HepG2 (cell line): Measurements from ENCODE around the gene COL18A1. TPM values are rescaled to one million over a fixed set of nuclear protein-coding genes. Genes with fewer than 3 reads are reported as not detected.

Experiments
- ARID4A ChIP-seq: sonication (generic); formaldehyde crosslinking; IDR thresholded peaks from 2 replicates; pipeline ENCODE4 v1.5.0; 2020; ENCODE audit warnings: mild to moderate bottlenecking, missing genetic modification reagents, borderline replicate concordance
- ARNTL ChIP-seq: sonication (generic); formaldehyde crosslinking; IDR thresholded peaks from 2 replicates; pipeline ENCODE4 v1.4.0; 2020; ENCODE audit warnings: mild to moderate bottlenecking, missing genetic modification reagents
- CREM ChIP-seq, 2 experiments: sonication (generic) in 1 of 2; formaldehyde crosslinking in 1 of 2; IDR thresholded peaks; 2 replicates each; pipeline versions ENCODE4 v1.4.0 to v1.6.1; 2016 to 2020; ENCODE audit warnings: antibody characterized with exemption in 1 of 2, mild to moderate bottlenecking in 1 of 2, missing genetic modification reagents in 1 of 2
- DNMT1 ChIP-seq: sonication (generic); formaldehyde crosslinking; IDR thresholded peaks from 2 replicates; pipeline ENCODE4 v1.5.1; 2020; ENCODE audit warnings: mild to moderate bottlenecking, missing genetic modification reagents
- HNF4G ChIP-seq, 2 experiments: sonication (generic) in 1 of 2; formaldehyde crosslinking in 1 of 2; IDR thresholded peaks; 2 replicates each; pipeline versions ENCODE4 v1.4.0 to v1.6.1; 2011 to 2020; ENCODE audit warnings: borderline replicate concordance in 2 of 2, low read depth in 2 of 2, mild to moderate bottlenecking in 2 of 2, low read length in 1 of 2, missing genetic modification reagents in 1 of 2, moderate library complexity in 1 of 2
- JUNB ChIP-seq: sonication (generic); formaldehyde crosslinking; IDR thresholded peaks from 2 replicates; pipeline ENCODE4 v1.8.0; 2022; ENCODE audit warnings: missing genetic modification reagents, mild to moderate bottlenecking, borderline replicate concordance
- MYNN ChIP-seq: sonication (generic); formaldehyde crosslinking; IDR thresholded peaks from 2 replicates; pipeline ENCODE4 v1.4.0; 2020; ENCODE audit warnings: mild to moderate bottlenecking, low read depth, missing genetic modification reagents
- NBN ChIP-seq: fragments of 450-650 bp; conservative IDR thresholded peaks from 2 replicates; pipeline ENCODE4 v1.6.1; 2017
- NFYC ChIP-seq: IDR thresholded peaks from 2 replicates; pipeline ENCODE4 v1.6.1; 2016; ENCODE audit warnings: missing genetic modification reagents, missing compliant biosample characterization
- NR2C2 ChIP-seq: sonication (generic); formaldehyde crosslinking; IDR thresholded peaks from 2 replicates; pipeline ENCODE4 v1.4.0; 2020; ENCODE audit warnings: missing genetic modification reagents, mild to moderate bottlenecking, moderate library complexity, borderline replicate concordance
- PCBP1 ChIP-seq: fragments of 200-400 bp; formaldehyde crosslinking; IDR thresholded peaks from 2 replicates; pipeline ENCODE4 v1.6.1; 2017; ENCODE audit warnings: mild to moderate bottlenecking, low read depth, low read length, borderline replicate concordance
- PHB2 ChIP-seq: fragments of 450-650 bp; IDR thresholded peaks from 2 replicates; pipeline ENCODE4 v1.6.1; 2018; ENCODE audit not compliant: partially characterized antibody
- ZBTB25 ChIP-seq: IDR thresholded peaks from 2 replicates; pipeline ENCODE4 v1.6.1; 2018; ENCODE audit warnings: missing genetic modification reagents
- ZIK1 ChIP-seq: sonication (generic); formaldehyde crosslinking; IDR thresholded peaks from 2 replicates; pipeline ENCODE4 v1.5.0; 2020; ENCODE audit warnings: mild to moderate bottlenecking, low read depth, missing genetic modification reagents, borderline replicate concordance
- ZMYM4 ChIP-seq: sonication (generic); formaldehyde crosslinking; IDR thresholded peaks from 2 replicates; pipeline ENCODE4 v1.8.1; 2023; ENCODE audit warnings: mild to moderate bottlenecking, missing genetic modification reagents
- ZNF224 ChIP-seq: sonication (generic); formaldehyde crosslinking; IDR thresholded peaks from 2 replicates; pipeline ENCODE4 v1.5.0; 2020; ENCODE audit warnings: mild to moderate bottlenecking, missing genetic modification reagents
- ZNF546 ChIP-seq: sonication (generic); formaldehyde crosslinking; conservative IDR thresholded peaks from 2 replicates; pipeline ENCODE4 v1.8.1; 2023; ENCODE audit warnings: mild to moderate bottlenecking, missing genetic modification reagents
- ZNF549 ChIP-seq: sonication (generic); formaldehyde crosslinking; IDR thresholded peaks from 2 replicates; pipeline ENCODE4 v1.5.0; 2020; ENCODE audit warnings: missing genetic modification reagents
- ZSCAN9 ChIP-seq: IDR thresholded peaks from 2 replicates; pipeline ENCODE4 v1.6.1; 2016; ENCODE audit warnings: borderline replicate concordance
- polyA plus RNA-seq, 8 experiments: library from polyadenylated mRNA; depleted of rRNA in 3 of 8; stranded (reverse) in 7 of 8; unstranded in 1 of 8; fragments of >200 nt; fragmentation: Illumina TruSeq in 4 of 8; extraction: Trizol in 4 of 8; gene quantifications; 2 replicates each; pipeline versions ENCODE4 v1.2.1 to v1.2.3, GENCODE V29; 2011 to 2016; ENCODE audit warnings: low read depth in 4 of 8, missing spikeins in 1 of 8, mixed read lengths in 1 of 8; ENCODE audit not compliant: insufficient read depth in 1 of 8
- total RNA-seq, 5 experiments: library from RNA; depleted of rRNA; stranded (reverse); fragments of >200 nt; fragmentation: Illumina TruSeq; extraction: Trizol; gene quantifications; 2 replicates each; pipeline ENCODE4 v1.2.3, GENCODE V29; 2016; ENCODE audit warnings: low read depth in 1 of 5
- TF ChIP-seq, protein P1 (sequence below): sonication (generic); formaldehyde crosslinking; IDR thresholded peaks from 2 replicates; pipeline ENCODE4 v1.8.1; 2023; ENCODE audit warnings: missing genetic modification reagents, mild to moderate bottlenecking, borderline replicate concordance
- TF ChIP-seq, protein P2 (sequence below): sonication (generic); formaldehyde crosslinking; IDR thresholded peaks from 2 replicates; pipeline ENCODE4 v1.9.0; 2022; ENCODE audit warnings: missing genetic modification reagents, mild to moderate bottlenecking, borderline replicate concordance

Gene COL18A1
- total and polyA plus RNA-seq, 2 of the 13 experiments (the other 11 are each of a cell fraction or from before 2014, with no cell fraction given) = 79.0 to 102 TPM

- TF ChIP-seq ZIK1 (peak; percentile 72; the same call in 1 of the 2 replicates), ZBTB25 (CRISPR knock-in tag) (peak; percentile 74; the same call in 1 of the 2 replicates), ZNF546 (no peak), CREM (IDR thresholded peaks at IDR 0.05) (peak; percentile 59; the same call in 1 of the 2 replicates), CREM (CRISPR knock-in tag; IDR thresholded peaks at IDR 0.05) (no peak), ZNF224 (no peak), ARNTL (CRISPR knock-in tag) (peak; percentile 95), MYNN (no peak), NFYC (CRISPR knock-in tag) (no peak), NBN (no peak), PHB2 (no peak), DNMT1 (CRISPR knock-in tag) (no peak), PCBP1 (no peak), NR2C2 (CRISPR knock-in tag) (peak; percentile 73; the same call in 1 of the 2 replicates), JUNB (no peak), ARID4A (CRISPR knock-in tag) (peak; percentile 82; the same call in 1 of the 2 replicates), HNF4G (IDR thresholded peaks at IDR 0.05; ENCODE audit: borderline replicate concordance, low read depth, low read length) (peak; percentile 39; the same call in 1 of the 2 replicates), HNF4G (CRISPR knock-in tag; IDR thresholded peaks at IDR 0.05; ENCODE audit: borderline replicate concordance, low read depth) (peak; percentile 85; the same call in 1 of the 2 replicates), ZSCAN9 (no peak), ZNF549 (peak; percentile 98), ZMYM4 (CRISPR knock-in tag) (peak; percentile 32; the same call in 1 of the 2 replicates)
- TF ChIP-seq, protein P1, sequence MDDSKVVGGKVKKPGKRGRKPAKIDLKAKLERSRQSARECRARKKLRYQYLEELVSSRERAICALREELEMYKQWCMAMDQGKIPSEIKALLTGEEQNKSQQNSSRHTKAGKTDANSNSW = no peak
- TF ChIP-seq, protein P2, sequence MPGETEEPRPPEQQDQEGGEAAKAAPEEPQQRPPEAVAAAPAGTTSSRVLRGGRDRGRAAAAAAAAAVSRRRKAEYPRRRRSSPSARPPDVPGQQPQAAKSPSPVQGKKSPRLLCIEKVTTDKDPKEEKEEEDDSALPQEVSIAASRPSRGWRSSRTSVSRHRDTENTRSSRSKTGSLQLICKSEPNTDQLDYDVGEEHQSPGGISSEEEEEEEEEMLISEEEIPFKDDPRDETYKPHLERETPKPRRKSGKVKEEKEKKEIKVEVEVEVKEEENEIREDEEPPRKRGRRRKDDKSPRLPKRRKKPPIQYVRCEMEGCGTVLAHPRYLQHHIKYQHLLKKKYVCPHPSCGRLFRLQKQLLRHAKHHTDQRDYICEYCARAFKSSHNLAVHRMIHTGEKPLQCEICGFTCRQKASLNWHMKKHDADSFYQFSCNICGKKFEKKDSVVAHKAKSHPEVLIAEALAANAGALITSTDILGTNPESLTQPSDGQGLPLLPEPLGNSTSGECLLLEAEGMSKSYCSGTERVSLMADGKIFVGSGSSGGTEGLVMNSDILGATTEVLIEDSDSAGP (CRISPR knock-in tag) = peak; percentile 63; the same call in 1 of the 2 replicates
Observed at GRCh38 chr21:45448810-45449657, 44.1 kb downstream of the COL18A1 start (continued).
